HG02588 (cell line): ENCODE results near the gene RGPD8.
"Not testable (repeated sequence)": the region's sequence is repeated elsewhere in the genome, so short reads cannot be mapped to it uniquely, and the experiment has no call there.

Experiments
- ATAC-seq: cut with Tn5 transposase; IDR thresholded peaks from one replicate; pipeline ENCODE4 v1.9.1; 2021; ENCODE audit warnings: mild to moderate bottlenecking, moderate library complexity; ENCODE audit not compliant: unreplicated experiment

RGPD8 gene

GRCh38 chr2:112435716-112436431 is 2.4 kb upstream of the RGPD8 start:
- not testable (repeated sequence) for ATAC-seq

GRCh38 chr2:112434890-112435715 is 1.7 kb upstream of the RGPD8 start:
- not testable (repeated sequence) for ATAC-seq

DNA sequence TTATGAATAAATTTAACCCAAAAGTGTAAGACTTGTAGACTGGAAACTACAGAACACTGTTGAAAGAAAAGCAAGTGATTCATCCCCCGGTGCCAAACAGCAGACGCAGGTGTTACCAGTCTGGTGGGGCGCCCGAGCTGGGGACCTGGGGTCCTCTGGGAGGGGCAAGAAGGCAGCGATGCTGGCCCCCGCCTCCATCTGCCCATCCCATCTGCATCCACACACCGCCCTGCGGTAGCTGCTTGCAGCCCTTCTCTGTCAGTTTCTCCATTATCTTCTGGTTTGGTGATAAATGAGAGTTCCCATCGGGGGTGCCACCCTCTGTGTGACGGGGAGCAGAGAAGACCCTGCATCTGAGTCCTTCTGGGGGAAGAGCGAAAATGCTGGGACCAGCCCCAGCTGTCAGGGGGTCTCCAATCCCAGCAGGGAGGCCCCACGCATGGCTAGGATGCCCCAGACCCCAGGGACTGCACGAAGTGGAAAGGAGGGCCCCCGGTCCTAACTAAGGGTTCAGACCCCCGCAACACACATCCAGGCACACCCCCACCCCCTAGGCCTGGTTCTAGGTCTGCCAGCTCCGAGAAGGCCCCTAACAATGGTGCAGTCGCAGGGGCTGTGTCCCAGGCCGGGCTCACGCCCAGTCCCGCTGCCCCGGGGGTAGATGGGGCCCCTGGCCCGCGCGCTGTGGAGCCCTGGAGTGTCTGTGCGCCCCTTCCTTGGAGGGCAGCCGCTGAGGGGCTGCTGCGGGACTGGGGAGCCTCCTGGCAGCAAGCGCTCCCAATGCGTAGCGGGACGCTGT is 686 bp upstream of the RGPD8 start:
- no peak for ATAC-seq

GRCh38 chr2:112432735-112433479 is 538 bp downstream of the RGPD8 start:
- not testable (repeated sequence) for ATAC-seq

DNA sequence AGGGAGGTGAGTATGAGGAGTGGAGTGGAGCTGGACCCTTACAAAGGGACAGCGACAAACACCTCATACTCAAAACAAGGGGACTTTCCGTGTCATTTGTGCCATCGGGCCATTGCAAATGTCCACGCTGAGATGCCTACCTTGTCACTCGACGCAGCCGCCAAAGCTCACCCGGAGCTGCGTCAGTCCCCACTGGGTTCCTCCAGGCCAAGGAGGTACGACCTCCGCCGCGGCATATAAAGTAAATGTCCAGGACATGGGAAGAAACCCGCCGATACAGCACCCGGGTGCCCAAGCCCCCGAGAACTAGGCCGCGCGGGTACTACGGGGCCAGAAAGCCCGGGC is 1.1 kb downstream of the RGPD8 start:
- not testable (repeated sequence) for ATAC-seq

GRCh38 chr2:112431587-112432295 is 1.7 kb downstream of the RGPD8 start:
- ATAC-seq: not testable (repeated sequence)

- not testable (repeated sequence) for ATAC-seq
Measured at GRCh38 chr2:112424553-112424952, 8.9 kb downstream of the RGPD8 start.

DNA sequence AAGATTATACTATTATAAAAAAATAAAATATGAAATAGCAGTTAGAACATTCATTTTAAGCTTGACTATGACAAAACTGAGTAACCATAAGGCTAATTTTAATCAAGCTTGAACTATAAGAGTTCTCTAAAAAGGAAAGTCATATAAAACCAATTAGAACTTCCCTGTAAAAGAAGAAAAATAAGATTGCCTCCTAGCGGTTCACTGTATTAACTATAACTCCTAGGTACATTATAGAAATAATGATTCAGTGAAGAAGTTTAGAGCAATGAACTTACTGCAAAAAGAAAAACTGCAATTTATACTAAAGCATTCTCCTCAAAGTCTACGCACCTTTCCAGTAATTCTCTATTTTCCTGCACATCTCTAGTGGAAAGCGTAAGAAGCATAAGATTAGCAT is 16.6 kb downstream of the RGPD8 start:
- ATAC-seq: not testable (repeated sequence)

DNA sequence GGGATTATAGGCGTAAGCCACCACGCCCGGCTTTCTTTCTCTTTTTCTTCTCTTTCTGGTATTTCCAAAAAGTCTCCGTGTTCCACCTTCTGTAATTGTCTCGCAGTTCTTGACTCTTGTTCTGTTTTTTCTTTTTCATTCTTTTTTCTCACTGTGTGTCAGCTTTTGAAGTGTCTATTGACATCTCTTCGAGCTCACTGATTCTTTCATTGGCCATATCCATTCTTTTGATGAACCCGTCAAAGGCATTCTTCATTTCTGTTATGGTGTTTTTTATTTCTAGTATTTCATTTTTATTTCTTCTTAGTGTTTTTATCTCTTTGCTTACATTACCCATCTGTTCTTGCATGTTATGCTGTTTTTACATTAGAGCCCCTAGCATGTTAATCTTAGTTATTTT is 73.4 kb downstream of the RGPD8 start:
- ATAC-seq: not testable (repeated sequence)

- not testable (repeated sequence) for ATAC-seq
Measured at GRCh38 chr2:112354335-112354734, 79.1 kb downstream of the RGPD8 start.

- ATAC-seq: not testable (repeated sequence)
Measured at GRCh38 chr2:112352809-112353603, 80.4 kb downstream of the RGPD8 start.

DNA sequence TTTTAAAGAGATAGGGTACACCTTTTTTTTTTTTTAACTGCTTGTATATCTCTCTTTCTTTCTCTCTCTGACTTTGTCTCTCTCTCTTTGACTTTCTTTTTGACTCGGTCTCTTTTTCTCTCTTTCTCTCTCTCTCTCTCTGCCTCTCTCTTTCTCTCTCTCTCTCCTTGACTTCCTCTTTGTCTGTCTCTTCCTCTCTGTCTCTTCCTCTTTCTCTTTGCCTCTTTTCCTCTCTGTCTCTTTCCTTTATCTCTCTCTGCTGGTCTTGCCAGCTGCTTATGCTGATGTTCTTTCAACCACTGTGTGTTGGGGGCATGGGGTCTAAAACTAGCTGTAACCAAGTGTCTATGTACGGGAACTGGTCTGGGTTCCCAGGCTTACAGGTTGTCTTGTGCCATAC is 81.2 kb downstream of the RGPD8 start:
- not testable (repeated sequence) for ATAC-seq

GRCh38 chr2:112345030-112346027 is 88.1 kb downstream of the RGPD8 start:
- ATAC-seq: no peak

DNA sequence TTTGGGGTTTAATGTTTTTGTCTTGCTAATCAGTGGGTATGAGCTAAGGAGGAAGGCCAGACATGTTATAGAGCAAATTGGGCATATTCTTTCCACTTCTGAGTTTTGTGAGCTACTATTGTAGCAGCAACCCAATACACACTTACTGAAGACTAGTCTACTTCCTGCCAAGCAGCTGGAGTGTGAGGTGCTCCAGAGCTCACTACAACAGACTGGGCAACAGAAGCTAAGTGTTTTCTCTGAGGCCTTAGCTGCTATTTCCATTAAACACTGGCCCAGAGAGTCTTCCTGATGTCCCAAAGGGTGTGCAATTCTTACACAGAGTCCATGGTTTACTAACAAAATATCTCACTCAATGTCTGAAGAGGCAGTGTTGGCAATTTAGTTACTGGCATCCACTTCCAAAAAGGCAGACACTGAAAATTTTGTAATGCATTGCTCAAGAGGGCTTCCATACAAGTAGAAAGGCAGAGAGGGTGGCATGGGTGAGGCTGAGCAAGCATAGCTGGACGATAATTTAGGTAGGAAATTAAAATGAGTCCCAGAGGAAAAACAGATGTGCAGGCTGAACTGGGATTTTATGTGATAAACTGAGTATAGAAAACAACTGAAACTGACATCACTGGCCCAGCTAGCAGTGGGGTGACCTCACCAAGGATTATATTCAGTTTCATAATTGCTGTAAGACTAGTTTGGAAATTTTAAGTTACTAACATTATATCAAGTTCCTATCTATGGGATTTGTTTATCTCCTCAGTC is 89.4 kb downstream of the RGPD8 start:
- no peak for ATAC-seq

- no peak for ATAC-seq
Measured at GRCh38 chr2:112342067-112342550, 91.3 kb downstream of the RGPD8 start.

- no peak for ATAC-seq
Measured at GRCh38 chr2:112340475-112341267, 92.8 kb downstream of the RGPD8 start.
